Lung (tissue), 12 donors: ENCODE results near the gene GUCY1A2. TPM values are rescaled to one million over a fixed set of nuclear protein-coding genes. Genes with fewer than 3 reads are reported as not detected.

Source experiments
- ATAC-seq: fragments of 200-7000 bp; cut with Tn5 transposase; one replicate; pipeline ENCODE4 v1.9.1; 2020; ENCODE audit warnings: moderate number of reproducible peaks; ENCODE audit not compliant: insufficient read depth, low FRiP score
- DNase-seq, 3 donors: peaks; one replicate each; pipeline ENCODE4 v3.0.0-alpha.2; 2013 to 2017
- H3K27ac ChIP-seq, 2 donors: one replicate each; pipeline ENCODE4 v1.5.1; 2013; ENCODE audit warnings: mild to moderate bottlenecking in 2 of 2, moderate library complexity in 2 of 2, control low read depth in 1 of 2, inconsistent platforms in 1 of 2, low read depth in 1 of 2, low read length in 1 of 2
- H3K27me3 ChIP-seq, 3 donors: one replicate each; pipeline ENCODE4 v1.5.1; 2013; ENCODE audit warnings: low read length in 2 of 3; ENCODE audit not compliant: control insufficient read depth in 3 of 3, insufficient read depth in 3 of 3
- H3K36me3 ChIP-seq, 4 donors: one replicate each; pipeline ENCODE4 v1.5.1; 2013; ENCODE audit warnings: low read length in 4 of 4, mild to moderate bottlenecking in 1 of 4, moderate library complexity in 1 of 4; ENCODE audit not compliant: control insufficient read depth in 4 of 4, insufficient read depth in 4 of 4
- H3K4me1 ChIP-seq, 5 donors: one replicate each; pipeline ENCODE4 v1.5.1; 2013; ENCODE audit warnings: low read length in 5 of 5, mild to moderate bottlenecking in 2 of 5, moderate library complexity in 1 of 5; ENCODE audit not compliant: control insufficient read depth in 5 of 5, insufficient read depth in 5 of 5
- H3K4me3 ChIP-seq: one replicate; pipeline ENCODE4 v1.5.1; 2013; ENCODE audit warnings: mild to moderate bottlenecking, control low read depth, moderate library complexity
- H3K9ac ChIP-seq, 2 donors: one replicate each; pipeline ENCODE4 v1.5.1; 2013; ENCODE audit warnings: low read length in 2 of 2, control low read depth in 1 of 2; ENCODE audit not compliant: insufficient read depth in 1 of 2
- H3K9me3 ChIP-seq, 4 donors: one replicate each; pipeline ENCODE4 v1.5.1; 2013; ENCODE audit warnings: low read length in 3 of 4, mild to moderate bottlenecking in 1 of 4, moderate library complexity in 1 of 4; ENCODE audit not compliant: control insufficient read depth in 4 of 4, insufficient read depth in 3 of 4
- WGBS, 2 donors: extraction: QIAGEN DNeasy Blood & Tissue Kit; methylation state at CpG; one replicate each; pipeline ENCODE4 v1.1.7; 2013; 5-methylcytosine and 5-hydroxymethylcytosine counted together
- polyA plus RNA-seq, 2 donors: library from polyadenylated mRNA; stranded (reverse); fragments of 200-250 nt; gene quantifications; one replicate each; pipeline ENCODE4 v1.2.1, GENCODE V29; 2013
- total RNA-seq, 2 donors: library from RNA; depleted of rRNA in 1 of 2; stranded (reverse); fragments of >200 nt in 1 of 2; gene quantifications; one replicate each; pipeline ENCODE4 v1.2.1, GENCODE V29; 2014 to 2021
- TF ChIP-seq, protein P1 (sequence below): IDR thresholded peaks from 2 replicates; pipeline ENCODE4 v1.5.1; 2012; ENCODE audit warnings: mild to moderate bottlenecking; ENCODE audit errors: control extremely low read depth, extremely low read depth
- donor health status: control.
- donor health status: control.
- donor health status: Bipolar disorder and iron deficiency.
- donor health status: healthy.
- donor health status: DM: yes; HTN: yes; CAD: no.

Gene GUCY1A2
- total and polyA plus RNA-seq, 4 donors = 1.3 to 55.2 (median 5.7) TPM

DNA sequence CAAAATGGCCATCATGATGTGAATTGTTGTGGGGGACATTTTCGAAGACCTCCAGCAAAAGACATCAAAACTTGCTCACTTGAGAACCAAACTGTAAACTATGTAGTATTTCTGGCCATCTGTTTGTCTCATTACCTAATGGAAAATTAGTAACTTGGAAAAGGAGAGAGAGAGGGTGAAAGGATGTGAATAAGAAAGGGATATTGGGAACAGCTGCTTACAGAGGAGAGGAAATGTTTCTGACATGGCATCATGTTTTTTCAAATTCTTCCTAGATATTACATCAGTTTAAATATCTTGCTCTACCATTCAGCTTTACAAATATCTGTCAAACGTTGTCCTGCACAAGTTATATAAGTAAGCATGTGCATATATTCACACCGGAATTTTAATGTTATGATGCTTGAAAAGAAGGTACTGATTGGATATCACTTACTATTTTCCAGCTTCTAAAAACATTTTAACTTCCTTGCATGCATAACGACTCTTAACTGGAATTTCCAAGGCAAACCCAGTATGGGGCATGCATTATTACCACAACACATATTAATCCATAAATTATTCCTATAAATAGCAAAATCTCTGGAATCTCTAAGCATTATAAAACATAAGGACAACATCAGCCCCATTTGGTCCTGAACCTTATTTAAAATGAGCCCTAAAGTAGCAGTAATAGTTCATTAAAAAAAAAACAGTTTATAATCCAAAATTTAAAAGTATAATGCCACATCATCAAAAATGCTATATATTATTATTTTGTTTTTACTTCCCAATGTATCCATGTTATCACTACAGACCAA is 20.0 kb downstream of the GUCY1A2 start:
- H3K9ac ChIP-seq = no peak overlapping the region

DNA sequence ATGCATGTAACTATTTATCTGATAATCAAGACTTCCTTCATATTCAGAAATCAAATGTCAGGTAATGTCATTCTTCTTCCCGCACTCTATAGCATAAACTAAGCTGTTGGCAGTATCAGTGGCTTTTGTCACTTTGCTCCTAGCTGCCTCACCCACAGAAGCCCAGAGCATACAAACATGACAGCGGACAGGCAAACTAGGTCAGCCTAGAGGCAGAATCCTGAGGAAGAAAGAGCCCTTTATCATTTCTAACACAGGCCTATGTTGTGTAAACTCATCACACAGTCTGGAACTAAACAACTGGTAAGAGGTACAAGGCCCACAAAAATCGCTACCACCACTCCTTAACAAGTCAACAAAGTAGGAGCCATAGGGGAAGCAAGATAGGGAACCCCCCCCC is 21.0 kb downstream of the GUCY1A2 start:
- Histone ChIP-seq H3K4me1 (peaks cover 0 to 20% (median 0%) of the 10 kb centered on the region in 5 donors), H3K9ac (no peak overlapping the region), H3K9me3 (no peaks in the 10 kb centered on the region), H3K27ac (no peak overlapping the region), H3K4me3 (no peak overlapping the region), H3K27me3 (no peaks in the 10 kb centered on the region), H3K36me3 (no peaks in the 10 kb centered on the region)
- DNase-seq = no peak
- no peak for ATAC-seq
- WGBS, 2 donors = 81 to 83% methylated on average over 3 of the region's 3 CpGs
- TF ChIP-seq, protein P1, sequence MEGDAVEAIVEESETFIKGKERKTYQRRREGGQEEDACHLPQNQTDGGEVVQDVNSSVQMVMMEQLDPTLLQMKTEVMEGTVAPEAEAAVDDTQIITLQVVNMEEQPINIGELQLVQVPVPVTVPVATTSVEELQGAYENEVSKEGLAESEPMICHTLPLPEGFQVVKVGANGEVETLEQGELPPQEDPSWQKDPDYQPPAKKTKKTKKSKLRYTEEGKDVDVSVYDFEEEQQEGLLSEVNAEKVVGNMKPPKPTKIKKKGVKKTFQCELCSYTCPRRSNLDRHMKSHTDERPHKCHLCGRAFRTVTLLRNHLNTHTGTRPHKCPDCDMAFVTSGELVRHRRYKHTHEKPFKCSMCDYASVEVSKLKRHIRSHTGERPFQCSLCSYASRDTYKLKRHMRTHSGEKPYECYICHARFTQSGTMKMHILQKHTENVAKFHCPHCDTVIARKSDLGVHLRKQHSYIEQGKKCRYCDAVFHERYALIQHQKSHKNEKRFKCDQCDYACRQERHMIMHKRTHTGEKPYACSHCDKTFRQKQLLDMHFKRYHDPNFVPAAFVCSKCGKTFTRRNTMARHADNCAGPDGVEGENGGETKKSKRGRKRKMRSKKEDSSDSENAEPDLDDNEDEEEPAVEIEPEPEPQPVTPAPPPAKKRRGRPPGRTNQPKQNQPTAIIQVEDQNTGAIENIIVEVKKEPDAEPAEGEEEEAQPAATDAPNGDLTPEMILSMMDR = no peak

More for the DNA sequence above, 20.0 kb downstream of the GUCY1A2 start:
- H3K27me3 ChIP-seq = no peaks in the 10 kb centered on the region
- ATAC-seq = no peak
- H3K4me3 ChIP-seq = no peak overlapping the region
- DNase-seq = peak in 2 of 3 donors; percentile 67 to 71
- TF ChIP-seq, protein P1 = no peak
- peaks cover 0 to 20% (median 0%) of the 10 kb centered on the region in 5 donors for H3K4me1 ChIP-seq
- no peaks in the 10 kb centered on the region for H3K9me3 ChIP-seq
- H3K36me3 ChIP-seq = no peaks in the 10 kb centered on the region
- 61 to 77% methylated on average over 4 of the region's 4 CpGs for WGBS, 2 donors
- H3K27ac ChIP-seq = no peak overlapping the region

DNA sequence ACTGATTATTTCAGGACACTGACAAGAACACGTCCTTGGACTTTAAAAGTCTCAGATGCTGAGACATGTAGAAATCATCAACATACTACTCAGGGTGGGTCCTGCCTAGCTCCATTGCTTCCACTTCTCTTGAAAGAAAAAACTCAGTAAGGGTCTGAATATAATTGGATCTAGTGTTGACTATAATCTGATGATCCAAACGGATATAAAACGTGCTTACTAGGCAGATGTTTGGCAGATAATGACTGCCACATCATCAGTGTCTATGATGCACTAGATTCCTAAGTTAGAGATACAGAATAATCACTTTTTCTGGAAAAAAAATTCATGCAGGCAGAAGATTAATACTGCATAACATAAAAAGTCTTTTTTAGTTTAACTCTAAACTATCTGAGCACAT is 21.6 kb downstream of the GUCY1A2 start:
- Histone ChIP-seq H3K4me1 (peaks cover 0 to 23% (median 0%) of the 10 kb centered on the region in 5 donors), H3K27ac (no peak overlapping the region), H3K4me3 (no peak overlapping the region), H3K27me3 (no peaks in the 10 kb centered on the region), H3K9ac (no peak overlapping the region), H3K9me3 (no peaks in the 10 kb centered on the region), H3K36me3 (no peaks in the 10 kb centered on the region)
- WGBS, 2 donors = 60 to 70% methylated on average over 3 of the region's 3 CpGs
- DNase-seq (no peak), ATAC-seq (no peak)
- TF ChIP-seq, protein P1 = no peak
